HepG2 (cell line): ENCODE results near the gene PYGL. TPM values are rescaled to one million over a fixed set of nuclear protein-coding genes. Genes with fewer than 3 reads are reported as not detected.
A peak's percentile ranks its signal among the peaks of the same experiment; 100 is the strongest.

Experiments used
- ATAC-seq: fragments of 200-7000 bp; cut with Tn5 transposase; 3 replicates; pipeline ENCODE4 v1.9.1; 2020; ENCODE audit warnings: mild to moderate bottlenecking, moderate library complexity
- BruUV-seq: library from RNA; stranded (reverse); fragments of 400-500 nt; replicated peaks from 2 replicates; lab custom pipeline; 2021; lab: Mats Ljungman, UMichigan
- CTCF ChIA-PET: fragments of 300-600 bp; formaldehyde crosslinking; extraction: SDS; loops from one replicate; lab custom pipeline; 2021; ENCODE audit warnings: low total read pairs, inconsistent platforms, low intra/inter-chr PET ratio; lab: Yijun Ruan, JAX
- POLR2A ChIA-PET: fragments of 350-600 bp; sonication (Branson Sonifier 250); formaldehyde crosslinking; loops from one replicate; lab custom pipeline; 2020; ENCODE audit warnings: antibody characterized with exemption, inconsistent platforms; lab: Yijun Ruan, JAX
- DNase-seq: peaks from one replicate; pipeline ENCODE4 v3.0.0-alpha.2; 2015; ENCODE audit warnings: low spot score
- FAIRE-seq: peaks from 3 replicates; lab custom pipeline; 2011; peaks lifted over from hg19 to GRCh38; lab: Jason Lieb, UNC
- H2AFZ ChIP-seq: one replicate; pipeline ENCODE4 v1.6.1; 2011; ENCODE audit warnings: low read length, inconsistent platforms
- H3K27ac ChIP-seq: fragments of 300-600 bp; 3 replicates; pipeline ENCODE4 v1.8.0; 2011; ENCODE audit warnings: mixed run types, mild to moderate bottlenecking, mixed read lengths, low read length, inconsistent platforms; ENCODE audit not compliant: insufficient read depth; ENCODE audit errors: extremely low read length
- H3K27me3 ChIP-seq, 2 experiments: fragments of 200-600 bp in 1 of 2; 2 replicates in 1 of 2; 3 replicates in 1 of 2; pipeline versions ENCODE4 v1.6.0 to v1.8.0; 2011; ENCODE audit warnings: low read length in 2 of 2, mild to moderate bottlenecking in 2 of 2, moderate library complexity in 2 of 2, inconsistent platforms in 1 of 2; ENCODE audit not compliant: insufficient read depth in 2 of 2, control insufficient read depth in 1 of 2
- H3K36me3 ChIP-seq, 2 experiments: fragments of 200-600 bp in 1 of 2; replicated peaks in 1 of 2; 2 replicates in 1 of 2; 3 replicates in 1 of 2; pipeline versions ENCODE4 v1.5.1 to v1.8.0; 2011; ENCODE audit warnings: low read length in 2 of 2, inconsistent platforms in 1 of 2; ENCODE audit not compliant: insufficient read depth in 2 of 2, control insufficient read depth in 1 of 2
- H3K4me1 ChIP-seq: 2 replicates; pipeline ENCODE4 v1.5.1; 2012; ENCODE audit warnings: low read length, inconsistent platforms; ENCODE audit not compliant: insufficient read depth
- H3K4me2 ChIP-seq: 2 replicates; pipeline ENCODE4 v1.6.0; 2011; ENCODE audit warnings: low read depth, low read length, inconsistent platforms
- H3K4me3 ChIP-seq, 3 experiments: fragments of 200-600 bp in 1 of 3; sonication (generic), shearing (Covaris generic) in 1 of 3; replicated peaks in 1 of 3; 2 replicates each; pipeline ENCODE4 v1.5.1; 2011 to 2016; ENCODE audit warnings: low read length in 3 of 3, inconsistent platforms in 2 of 3, low read depth in 2 of 3, mild to moderate bottlenecking in 2 of 3, control low read depth in 1 of 3, mixed read lengths in 1 of 3; ENCODE audit not compliant: insufficient read depth in 1 of 3
- H3K79me2 ChIP-seq: one replicate; pipeline ENCODE4 v1.6.1; 2011; ENCODE audit warnings: low read length, inconsistent platforms; ENCODE audit not compliant: insufficient read depth
- H3K9ac ChIP-seq: 2 replicates; pipeline ENCODE4 v1.6.0; 2011; ENCODE audit warnings: mild to moderate bottlenecking, low read depth, low read length, inconsistent platforms; ENCODE audit not compliant: insufficient read depth
- H3K9me3 ChIP-seq: 2 replicates; pipeline ENCODE4 v1.5.1; 2012; ENCODE audit warnings: mild to moderate bottlenecking, low read length
- H4K20me1 ChIP-seq: 2 replicates; pipeline ENCODE4 v1.6.0; 2011; ENCODE audit warnings: inconsistent platforms, mild to moderate bottlenecking, low read length, moderate library complexity; ENCODE audit not compliant: insufficient read depth
- CEBPB ChIP-seq: IDR thresholded peaks from 2 replicates; pipeline ENCODE4 v1.6.1; 2011; ENCODE audit warnings: low read depth, low read length, improper control_type of control experiment, borderline replicate concordance
- EEA1 ChIP-seq: sonication (generic); formaldehyde crosslinking; IDR thresholded peaks from 2 replicates; pipeline ENCODE4 v1.5.1; 2020; ENCODE audit warnings: mild to moderate bottlenecking, missing genetic modification reagents, borderline replicate concordance
- IKZF4 ChIP-seq: sonication (generic); formaldehyde crosslinking; IDR thresholded peaks from 2 replicates; pipeline ENCODE4 v1.5.1; 2020; ENCODE audit warnings: borderline replicate concordance, mild to moderate bottlenecking, low read depth, missing genetic modification reagents; ENCODE audit errors: not compliant biosample characterization
- NBN ChIP-seq: fragments of 450-650 bp; conservative IDR thresholded peaks from 2 replicates; pipeline ENCODE4 v1.6.1; 2017
- SMC3 ChIP-seq: IDR thresholded peaks from 2 replicates; pipeline ENCODE4 v1.6.1; 2011; ENCODE audit warnings: low read length, improper control_type of control experiment
- STAT5B ChIP-seq: sonication (generic); formaldehyde crosslinking; IDR thresholded peaks from 2 replicates; pipeline ENCODE4 v1.4.0; 2020; ENCODE audit warnings: missing genetic modification reagents
- ZNF20 ChIP-seq: sonication (generic); formaldehyde crosslinking; IDR thresholded peaks from 2 replicates; pipeline ENCODE4 v1.4.0; 2020; ENCODE audit warnings: mild to moderate bottlenecking, moderate library complexity, missing genetic modification reagents
- in situ Hi-C: cut with HindIII; loops from 2 replicates; pipeline ENCODE4 v1.10.0; 2017; ENCODE audit warnings: low pct_unique_long_range_greater_than_20kb; ENCODE audit not compliant: extremely low pct_ligation_motif_present
- intact Hi-C: fragments of 100-400 bp; cut with micrococcal nuclease; formaldehyde crosslinking; loops from one replicate; pipeline ENCODE4 v1.10.0; 2022; ENCODE audit not compliant: unreplicated experiment
- polyA plus RNA-seq, 8 experiments: library from polyadenylated mRNA; depleted of rRNA in 3 of 8; stranded (reverse) in 7 of 8; unstranded in 1 of 8; fragments of >200 nt; fragmentation: Illumina TruSeq in 4 of 8; extraction: Trizol in 4 of 8; gene quantifications; 2 replicates each; pipeline versions ENCODE4 v1.2.1 to v1.2.3, GENCODE V29; 2011 to 2016; ENCODE audit warnings: low read depth in 4 of 8, missing spikeins in 1 of 8, mixed read lengths in 1 of 8; ENCODE audit not compliant: insufficient read depth in 1 of 8
- total RNA-seq, 5 experiments: library from RNA; depleted of rRNA; stranded (reverse); fragments of >200 nt; fragmentation: Illumina TruSeq; extraction: Trizol; gene quantifications; 2 replicates each; pipeline ENCODE4 v1.2.3, GENCODE V29; 2016; ENCODE audit warnings: low read depth in 1 of 5
- TF ChIP-seq, protein P1 (sequence below): sonication (generic); formaldehyde crosslinking; IDR thresholded peaks from 2 replicates; pipeline ENCODE4 v1.4.0; 2020; ENCODE audit warnings: missing genetic modification reagents, mild to moderate bottlenecking, borderline replicate concordance
- TF ChIP-seq, protein P2 (sequence below): sonication (generic); formaldehyde crosslinking; IDR thresholded peaks from 2 replicates; pipeline ENCODE4 v1.4.0; 2020; ENCODE audit warnings: missing genetic modification reagents

Gene PYGL
- total and polyA plus RNA-seq, 2 of the 13 experiments (the other 11 are each of a cell fraction or from before 2014, with no cell fraction given), result 98.4 to 110 TPM

DNA sequence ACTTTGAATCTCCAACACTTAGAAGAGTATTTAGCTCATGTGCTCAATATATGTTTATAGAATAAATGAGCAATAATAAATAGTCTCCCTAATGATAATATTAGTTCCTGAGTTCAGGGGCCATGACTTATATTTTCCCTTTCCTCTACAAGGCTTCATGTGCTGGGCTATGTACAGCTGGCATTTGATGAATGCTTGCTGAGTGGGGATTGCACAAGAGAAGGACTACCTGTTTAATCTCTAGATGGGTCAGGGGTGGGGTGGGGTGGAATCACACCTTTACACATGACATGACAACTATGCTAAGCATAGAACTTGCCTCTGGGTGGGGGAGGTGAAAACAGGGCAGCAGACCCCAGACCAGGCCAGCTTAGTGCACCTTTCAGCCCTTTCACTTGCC, 80.0 kb downstream of the PYGL start:
- FAIRE-seq, result no peak
- Histone ChIP-seq H3K27ac (no peak overlapping the region), H3K4me2 (no peak overlapping the region), H4K20me1 (no peaks in the 10 kb centered on the region), H3K9me3 (no peaks in the 10 kb centered on the region), H3K27me3 (no peaks in the 10 kb centered on the region), H3K36me3 (no peaks in the 10 kb centered on the region), H3K4me1 (peaks cover 25% of the 10 kb centered on the region), H2AFZ (no peak overlapping the region), H3K4me3 (no peak overlapping the region), H3K79me2 (no peaks in the 10 kb centered on the region), H3K9ac (no peak overlapping the region)
- no peak for ATAC-seq
- ChIA-PET CTCF (no interaction called here), POLR2A (no interaction called here)
- in situ Hi-C loops, result loop anchor here (5.0 kb wide), 1 partner anchor 82 kb away; no protein-coding TSS in a partner anchor
- intact Hi-C loops, result loop anchor here (5.0 to 10.0 kb wide), 2 partner anchors 37 to 259 kb away; no protein-coding TSS in a partner anchor
- TF ChIP-seq STAT5B (CRISPR knock-in tag) (no peak), IKZF4 (CRISPR knock-in tag) (no peak), SMC3 (0 out of 2 replicates have a peak, but pooled peaks have one; percentile 11), EEA1 (CRISPR knock-in tag) (no peak), ZNF20 (no peak), CEBPB (peak; percentile 16; the same call in 1 of the 2 replicates), NBN (no peak)
- TF ChIP-seq, protein P1, sequence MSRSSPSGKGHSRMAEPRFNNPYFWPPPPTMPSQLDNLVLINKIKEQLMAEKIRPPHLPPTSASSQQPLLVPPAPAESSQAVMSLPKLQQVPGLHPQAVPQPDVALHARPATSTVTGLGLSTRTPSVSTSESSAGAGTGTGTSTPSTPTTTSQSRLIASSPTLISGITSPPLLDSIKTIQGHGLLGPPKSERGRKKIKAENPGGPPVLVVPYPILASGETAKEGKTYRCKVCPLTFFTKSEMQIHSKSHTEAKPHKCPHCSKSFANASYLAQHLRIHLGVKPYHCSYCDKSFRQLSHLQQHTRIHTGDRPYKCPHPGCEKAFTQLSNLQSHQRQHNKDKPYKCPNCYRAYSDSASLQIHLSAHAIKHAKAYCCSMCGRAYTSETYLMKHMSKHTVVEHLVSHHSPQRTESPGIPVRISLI, result no peak
- TF ChIP-seq, protein P2, sequence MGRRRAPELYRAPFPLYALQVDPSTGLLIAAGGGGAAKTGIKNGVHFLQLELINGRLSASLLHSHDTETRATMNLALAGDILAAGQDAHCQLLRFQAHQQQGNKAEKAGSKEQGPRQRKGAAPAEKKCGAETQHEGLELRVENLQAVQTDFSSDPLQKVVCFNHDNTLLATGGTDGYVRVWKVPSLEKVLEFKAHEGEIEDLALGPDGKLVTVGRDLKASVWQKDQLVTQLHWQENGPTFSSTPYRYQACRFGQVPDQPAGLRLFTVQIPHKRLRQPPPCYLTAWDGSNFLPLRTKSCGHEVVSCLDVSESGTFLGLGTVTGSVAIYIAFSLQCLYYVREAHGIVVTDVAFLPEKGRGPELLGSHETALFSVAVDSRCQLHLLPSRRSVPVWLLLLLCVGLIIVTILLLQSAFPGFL (CRISPR knock-in tag), result no peak
- no TSS peak for BruUV-seq
- no peak for DNase-seq
